ENCODE data around the gene IRS1.

- no peak for TF ChIP-seq YY1 (IDR thresholded peaks at IDR 0.05; ENCODE audit: insufficient read depth, insufficient read length)
- no peak for TF ChIP-seq ZNF274 (IDR thresholded peaks at IDR 0.05; ENCODE audit: low read depth, low read length)
Measured at GRCh38 chr2:226687641-226688253, 111.9 kb downstream of the IRS1 start.
